Dendritic cell treated with granulocyte-macrophage colony-stimulating factor and Interleukin-4, amounts not matched to agents 40 ng/mL and 50 ng/mL, for 4 days (primary cell): ENCODE data around the gene ASAP3.

Experiments
- H3K27ac Mint-ChIP-seq: one replicate; pipeline ENCODE4 v1.8.0; 2022; ENCODE audit warnings: mild to moderate bottlenecking, mixed read lengths
- H3K27me3 Mint-ChIP-seq: one replicate; pipeline ENCODE4 v1.8.0; 2022; ENCODE audit warnings: mild to moderate bottlenecking, mixed read lengths
- H3K36me3 Mint-ChIP-seq: one replicate; pipeline ENCODE4 v1.8.0; 2022; ENCODE audit warnings: low read depth, mixed read lengths
- H3K4me1 Mint-ChIP-seq: one replicate; pipeline ENCODE4 v1.8.0; 2022; ENCODE audit warnings: low read depth, mixed read lengths
- H3K4me3 Mint-ChIP-seq: one replicate; pipeline ENCODE4 v1.8.0; 2022; ENCODE audit warnings: mild to moderate bottlenecking, moderate library complexity, mixed read lengths
- H3K9me3 Mint-ChIP-seq: one replicate; pipeline ENCODE4 v1.8.0; 2022; ENCODE audit warnings: mixed read lengths
- intact Hi-C: fragments of 100-400 bp; cut with micrococcal nuclease; formaldehyde crosslinking; loops from one replicate; pipeline ENCODE4 v1.15.0; 2022

The ASAP3 gene

GRCh38 chr1:23483321-23484252 is at the start of gene ASAP3:
Gene ASAP3, minus strand, starts transcription at chr1:23484179. Its CDS starts 46 bp downstream, at chr1:23484133.
- Mint-ChIP-seq H3K4me1 (peaks cover 15% of the 10 kb centered on the region), H3K36me3 (no peaks in the 10 kb centered on the region), H3K27me3 (peaks cover 71% of the 10 kb centered on the region), H3K9me3 (no peaks in the 10 kb centered on the region), H3K27ac (no peak within 1 kb of the TSS), H3K4me3 (peak within 1 kb of the TSS; percentile 80)
- intact Hi-C loops, result no loop called here

GRCh38 chr1:23533246-23534023 is 49.5 kb upstream of the ASAP3 start:
- Mint-ChIP-seq H3K9me3 (no peaks in the 10 kb centered on the region), H3K27ac (peak overlapping the region; percentile 97), H3K36me3 (peaks cover 6% of the 10 kb centered on the region), H3K4me1 (peaks cover 82% of the 10 kb centered on the region), H3K4me3 (peak overlapping the region; percentile 28), H3K27me3 (no peaks in the 10 kb centered on the region)
- intact Hi-C loops, result no loop called here

- no peaks in the 10 kb centered on the region for H3K27me3 Mint-ChIP-seq
- intact Hi-C loops, result no loop called here
These were observed 47.6 kb upstream of the ASAP3 start for GRCh38 chr1:23531562-23532094.

GRCh38 chr1:23530747-23531561 is 47.0 kb upstream of the ASAP3 start, which contains the start of gene E2F2:
Gene E2F2, minus strand, starts transcription at chr1:23531233. Its CDS starts 440 bp downstream, at chr1:23530793.
- peak within 1 kb of the TSS; percentile 97 for H3K27ac Mint-ChIP-seq
- peaks cover 93% of the 10 kb centered on the region for H3K4me1 Mint-ChIP-seq
- intact Hi-C loops, result no loop called here
- no peaks in the 10 kb centered on the region for H3K9me3 Mint-ChIP-seq
- H3K4me3 Mint-ChIP-seq, result peak within 1 kb of the TSS; percentile 90
- peaks cover 6% of the 10 kb centered on the region for H3K36me3 Mint-ChIP-seq
- H3K27me3 Mint-ChIP-seq, result no peaks in the 10 kb centered on the region

More at GRCh38 chr1:23531562-23532094, 47.6 kb upstream of the ASAP3 start:
- peaks cover 6% of the 10 kb centered on the region for H3K36me3 Mint-ChIP-seq
- H3K9me3 Mint-ChIP-seq, result no peaks in the 10 kb centered on the region
- peaks cover 88% of the 10 kb centered on the region for H3K4me1 Mint-ChIP-seq
- H3K27ac Mint-ChIP-seq, result peak overlapping the region; percentile 97
- peak overlapping the region; percentile 90 for H3K4me3 Mint-ChIP-seq

- H3K4me1 Mint-ChIP-seq, result peaks cover 93% of the 10 kb centered on the region
- H3K4me3 Mint-ChIP-seq, result peak overlapping the region; percentile 90
- peaks cover 6% of the 10 kb centered on the region for H3K36me3 Mint-ChIP-seq
- no peaks in the 10 kb centered on the region for H3K9me3 Mint-ChIP-seq
- intact Hi-C loops, result no loop called here
- peak overlapping the region; percentile 97 for H3K27ac Mint-ChIP-seq
- no peaks in the 10 kb centered on the region for H3K27me3 Mint-ChIP-seq
These were observed 46.2 kb upstream of the ASAP3 start for GRCh38 chr1:23530087-23530746.

GRCh38 chr1:23529146-23530086 is 45.4 kb upstream of the ASAP3 start:
- no peaks in the 10 kb centered on the region for H3K9me3 Mint-ChIP-seq
- H3K4me3 Mint-ChIP-seq, result peak overlapping the region; percentile 90
- peaks cover 95% of the 10 kb centered on the region for H3K4me1 Mint-ChIP-seq
- H3K36me3 Mint-ChIP-seq, result peaks cover 6% of the 10 kb centered on the region
- no peaks in the 10 kb centered on the region for H3K27me3 Mint-ChIP-seq
- H3K27ac Mint-ChIP-seq, result peak overlapping the region; percentile 97
- intact Hi-C loops, result no loop called here

GRCh38 chr1:23528250-23528978 is 44.4 kb upstream of the ASAP3 start:
- Mint-ChIP-seq H3K27me3 (no peaks in the 10 kb centered on the region), H3K4me3 (peak overlapping the region; percentile 90), H3K36me3 (peaks cover 6% of the 10 kb centered on the region), H3K27ac (peak overlapping the region; percentile 97), H3K9me3 (no peaks in the 10 kb centered on the region), H3K4me1 (peaks cover 86% of the 10 kb centered on the region)
- intact Hi-C loops, result no loop called here

GRCh38 chr1:23527900-23528249 is 43.9 kb upstream of the ASAP3 start:
- H3K4me3 Mint-ChIP-seq, result peak overlapping the region; percentile 90
- peaks cover 81% of the 10 kb centered on the region for H3K4me1 Mint-ChIP-seq
- intact Hi-C loops, result no loop called here
- no peaks in the 10 kb centered on the region for H3K27me3 Mint-ChIP-seq
- H3K36me3 Mint-ChIP-seq, result peaks cover 6% of the 10 kb centered on the region
- H3K9me3 Mint-ChIP-seq, result no peaks in the 10 kb centered on the region
- peak overlapping the region; percentile 97 for H3K27ac Mint-ChIP-seq

- intact Hi-C loops, result no loop called here
- Mint-ChIP-seq H3K27ac (peak overlapping the region; percentile 97), H3K27me3 (no peaks in the 10 kb centered on the region), H3K36me3 (peaks cover 6% of the 10 kb centered on the region), H3K9me3 (no peaks in the 10 kb centered on the region), H3K4me1 (peaks cover 83% of the 10 kb centered on the region), H3K4me3 (peak overlapping the region; percentile 17)
These were observed 43.4 kb upstream of the ASAP3 start for GRCh38 chr1:23527366-23527765.

- Mint-ChIP-seq H3K4me3 (no peak overlapping the region), H3K27me3 (no peaks in the 10 kb centered on the region), H3K27ac (peak overlapping the region; percentile 97), H3K9me3 (no peaks in the 10 kb centered on the region), H3K4me1 (peaks cover 79% of the 10 kb centered on the region), H3K36me3 (peaks cover 10% of the 10 kb centered on the region)
- intact Hi-C loops, result no loop called here
These were observed 42.5 kb upstream of the ASAP3 start for GRCh38 chr1:23526329-23527041.

GRCh38 chr1:23525558-23526250 is 41.7 kb upstream of the ASAP3 start:
- Mint-ChIP-seq H3K4me1 (peaks cover 74% of the 10 kb centered on the region), H3K4me3 (no peak overlapping the region), H3K27me3 (no peaks in the 10 kb centered on the region), H3K36me3 (peaks cover 5% of the 10 kb centered on the region), H3K27ac (peak overlapping the region; percentile 97), H3K9me3 (no peaks in the 10 kb centered on the region)
- intact Hi-C loops, result no loop called here
